Liver (tissue), 9 donors: ENCODE data around the gene FAM181B. TPM values are rescaled to one million over a fixed set of nuclear protein-coding genes. Genes with fewer than 3 reads are reported as not detected.

ENCODE experiments used
- DNase-seq: peaks from one replicate; pipeline ENCODE4 v3.0.0-alpha.2; 2017; ENCODE audit warnings: low spot score
- H3K27ac ChIP-seq, 2 donors: one replicate each; pipeline ENCODE4 v1.7.0; 2013; ENCODE audit warnings: inconsistent platforms in 2 of 2, low read length in 2 of 2, control low read depth in 1 of 2, low read depth in 1 of 2, mild to moderate bottlenecking in 1 of 2
- H3K27me3 ChIP-seq, 4 donors: one replicate each; pipeline versions ENCODE4 v1.6.1 to v1.7.0; 2013; ENCODE audit warnings: low read length in 3 of 4, inconsistent platforms in 1 of 4, mild to moderate bottlenecking in 1 of 4, moderate library complexity in 1 of 4; ENCODE audit not compliant: control insufficient read depth in 4 of 4, insufficient read depth in 4 of 4
- H3K36me3 ChIP-seq, 4 donors: one replicate each; pipeline versions ENCODE4 v1.6.1 to v1.7.0; 2013; ENCODE audit warnings: low read length in 3 of 4, mild to moderate bottlenecking in 3 of 4, low read depth in 1 of 4, moderate library complexity in 1 of 4; ENCODE audit not compliant: control insufficient read depth in 4 of 4, insufficient read depth in 3 of 4
- H3K4me1 ChIP-seq, 4 donors: one replicate each; pipeline versions ENCODE4 v1.6.1 to v1.7.0; 2013; ENCODE audit warnings: low read length in 3 of 4, mild to moderate bottlenecking in 3 of 4, moderate library complexity in 1 of 4; ENCODE audit not compliant: control insufficient read depth in 4 of 4, insufficient read depth in 4 of 4
- H3K4me3 ChIP-seq, 3 donors: one replicate each; pipeline versions ENCODE4 v1.6.1 to v1.7.0; 2013; ENCODE audit warnings: low read length in 3 of 3, control low read depth in 1 of 3, low read depth in 1 of 3, mild to moderate bottlenecking in 1 of 3
- H3K9ac ChIP-seq, 2 donors: one replicate each; pipeline ENCODE4 v1.7.0; 2013; ENCODE audit warnings: low read length in 2 of 2, mild to moderate bottlenecking in 2 of 2, moderate library complexity in 2 of 2, control low read depth in 1 of 2, low read depth in 1 of 2
- H3K9me3 ChIP-seq, 4 donors: one replicate each; pipeline versions ENCODE4 v1.6.1 to v1.7.0; 2013; ENCODE audit warnings: low read length in 3 of 4; ENCODE audit not compliant: control insufficient read depth in 4 of 4
- FOXA2 ChIP-seq: IDR thresholded peaks from 2 replicates; pipeline ENCODE4 v1.6.1; 2016; ENCODE audit warnings: antibody characterized with exemption
- GABPA ChIP-seq, 2 donors: IDR thresholded peaks in 1 of 2; conservative IDR thresholded peaks in 1 of 2; 2 replicates each; pipeline ENCODE4 v1.6.1; 2016; ENCODE audit warnings: antibody characterized with exemption in 2 of 2, mild to moderate bottlenecking in 1 of 2, moderate library complexity in 1 of 2
- HNF4A ChIP-seq, 2 donors: conservative IDR thresholded peaks; 2 replicates each; pipeline ENCODE4 v1.6.1; 2016; ENCODE audit warnings: antibody characterized with exemption in 2 of 2, mild to moderate bottlenecking in 2 of 2
- HNF4G ChIP-seq: IDR thresholded peaks from 2 replicates; pipeline ENCODE4 v1.6.1; 2016; ENCODE audit warnings: antibody characterized with exemption
- JUND ChIP-seq, 2 donors: IDR thresholded peaks; 2 replicates each; pipeline ENCODE4 v1.6.1; 2016; ENCODE audit warnings: antibody characterized with exemption in 2 of 2
- MAX ChIP-seq: IDR thresholded peaks from 2 replicates; pipeline ENCODE4 v1.6.1; 2016; ENCODE audit warnings: antibody characterized with exemption
- NR2F2 ChIP-seq: IDR thresholded peaks from 2 replicates; pipeline ENCODE4 v1.6.1; 2016; ENCODE audit warnings: antibody characterized with exemption
- RAD21 ChIP-seq, 2 donors: IDR thresholded peaks; 2 replicates each; pipeline ENCODE4 v1.6.1; 2016; ENCODE audit warnings: antibody characterized with exemption in 2 of 2, mild to moderate bottlenecking in 2 of 2
- REST ChIP-seq: IDR thresholded peaks from 2 replicates; pipeline ENCODE4 v1.6.1; 2016; ENCODE audit warnings: antibody characterized with exemption, mild to moderate bottlenecking
- RXRA ChIP-seq, 2 donors: IDR thresholded peaks; 2 replicates each; pipeline ENCODE4 v1.6.1; 2017 to 2018; ENCODE audit warnings: antibody characterized with exemption in 2 of 2, mild to moderate bottlenecking in 1 of 2
- SP1 ChIP-seq: IDR thresholded peaks from 2 replicates; pipeline ENCODE4 v1.6.1; 2018; ENCODE audit warnings: antibody characterized with exemption, mild to moderate bottlenecking
- TAF1 ChIP-seq: conservative IDR thresholded peaks from 2 replicates; pipeline ENCODE4 v1.6.1; 2016; ENCODE audit warnings: antibody characterized with exemption, mild to moderate bottlenecking
- WGBS: extraction: QIAGEN DNeasy Blood & Tissue Kit; methylation state at CpG from one replicate; pipeline ENCODE4 v1.1.7; 2013; 5-methylcytosine and 5-hydroxymethylcytosine counted together
- polyA plus RNA-seq, 2 donors: library from polyadenylated mRNA; stranded (reverse) in 1 of 2; unstranded in 1 of 2; fragments of 200-250 nt in 1 of 2; fragments of >200 nt in 1 of 2; fragmentation: Nextera tagmentation in 1 of 2; extraction: Ambion mirVana in 1 of 2; gene quantifications; one replicate each; pipeline versions ENCODE4 v1.2.1 to v1.2.3, GENCODE V29; 2013 to 2015
- total RNA-seq, 2 donors: library from RNA; depleted of rRNA; stranded (reverse); fragments of >200 nt; gene quantifications; one replicate each; pipeline ENCODE4 v1.2.3, GENCODE V29; 2014
- TF ChIP-seq, protein P1 (sequence below): fragments of 150-350 bp; IDR thresholded peaks from 2 replicates; pipeline ENCODE4 v1.5.1; 2017; ENCODE audit warnings: improper control_type of control experiment, low read depth, low read length; ENCODE audit not compliant: missing input control
- TF ChIP-seq, protein P2 (sequence below): IDR thresholded peaks from 2 replicates; pipeline ENCODE4 v1.6.1; 2016; ENCODE audit warnings: antibody characterized with exemption
- donor health status: healthy.
- donor health status: healthy.
- donor health status: healthy.
- donor health status: healthy.
- donor health status: healthy.

The FAM181B gene
- total and polyA plus RNA-seq, 4 donors = under 0.01 to 0.03 TPM; not detected in 2

DNA sequence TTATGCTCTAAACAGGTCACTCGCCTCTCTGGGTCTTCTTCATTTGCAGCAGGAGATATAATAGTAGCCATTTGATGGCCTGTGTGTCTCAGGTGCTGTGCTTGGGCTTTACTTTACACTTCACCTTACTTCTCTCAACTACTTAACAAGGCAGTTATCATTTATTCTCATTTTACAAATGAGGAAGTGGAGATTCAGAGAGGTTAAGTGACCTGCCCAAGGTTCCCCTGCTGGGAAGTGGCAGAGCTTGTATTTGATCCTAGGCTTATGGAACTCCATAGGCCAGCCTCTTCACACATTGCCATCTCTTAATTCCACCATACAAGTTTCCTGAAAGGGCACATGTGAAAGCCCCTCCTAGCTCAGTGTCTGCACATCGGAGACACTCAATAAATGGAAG lies 30.4 kb downstream of the FAM181B start:
- WGBS = 89% methylated on average over 2 of the region's 2 CpGs

DNA sequence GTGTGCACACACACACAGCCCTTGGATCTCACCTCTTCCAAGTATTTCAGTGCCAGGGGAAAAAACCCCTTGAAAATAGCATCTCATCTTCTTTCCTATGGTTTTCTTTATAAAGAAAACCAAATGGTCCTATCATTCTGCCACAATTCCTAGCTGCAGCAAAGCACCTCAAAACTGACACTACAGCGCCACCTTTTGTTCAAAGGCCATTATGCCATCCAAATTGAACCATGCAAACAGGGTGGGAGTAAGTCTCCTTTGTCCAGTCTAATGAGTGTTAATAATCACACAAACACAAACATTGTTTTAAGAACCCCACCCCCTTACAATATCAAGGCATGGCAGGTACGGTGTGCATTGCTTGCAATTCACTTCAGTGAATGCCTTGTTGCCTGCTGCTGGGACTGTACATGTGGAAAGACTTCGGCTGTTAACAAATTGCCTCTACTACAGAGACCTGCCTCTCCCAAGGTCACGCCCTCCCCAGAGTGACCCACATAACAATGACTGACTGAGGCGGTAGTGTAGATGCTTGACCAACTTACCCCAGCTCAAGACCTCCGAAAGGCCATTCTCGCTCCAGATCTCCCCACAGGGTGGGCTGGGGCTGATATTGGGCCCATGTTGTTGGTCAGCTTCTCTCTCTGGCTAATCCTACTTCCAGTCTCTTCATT lies 31.7 kb downstream of the FAM181B start:
- H3K4me3 ChIP-seq = no peak overlapping the region
- TF ChIP-seq HNF4A (conservative IDR thresholded peaks at IDR 0.05) = no peak
- TF ChIP-seq, protein P1, sequence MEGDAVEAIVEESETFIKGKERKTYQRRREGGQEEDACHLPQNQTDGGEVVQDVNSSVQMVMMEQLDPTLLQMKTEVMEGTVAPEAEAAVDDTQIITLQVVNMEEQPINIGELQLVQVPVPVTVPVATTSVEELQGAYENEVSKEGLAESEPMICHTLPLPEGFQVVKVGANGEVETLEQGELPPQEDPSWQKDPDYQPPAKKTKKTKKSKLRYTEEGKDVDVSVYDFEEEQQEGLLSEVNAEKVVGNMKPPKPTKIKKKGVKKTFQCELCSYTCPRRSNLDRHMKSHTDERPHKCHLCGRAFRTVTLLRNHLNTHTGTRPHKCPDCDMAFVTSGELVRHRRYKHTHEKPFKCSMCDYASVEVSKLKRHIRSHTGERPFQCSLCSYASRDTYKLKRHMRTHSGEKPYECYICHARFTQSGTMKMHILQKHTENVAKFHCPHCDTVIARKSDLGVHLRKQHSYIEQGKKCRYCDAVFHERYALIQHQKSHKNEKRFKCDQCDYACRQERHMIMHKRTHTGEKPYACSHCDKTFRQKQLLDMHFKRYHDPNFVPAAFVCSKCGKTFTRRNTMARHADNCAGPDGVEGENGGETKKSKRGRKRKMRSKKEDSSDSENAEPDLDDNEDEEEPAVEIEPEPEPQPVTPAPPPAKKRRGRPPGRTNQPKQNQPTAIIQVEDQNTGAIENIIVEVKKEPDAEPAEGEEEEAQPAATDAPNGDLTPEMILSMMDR = peak; percentile 18
- no peak for TF ChIP-seq MAX
- TF ChIP-seq RAD21 (IDR thresholded peaks at IDR 0.05) = peak; percentile 53 to 64
- TF ChIP-seq NR2F2 = no peak
- TF ChIP-seq REST = no peak
- TF ChIP-seq JUND (IDR thresholded peaks at IDR 0.05) = no peak
- no peak for TF ChIP-seq TAF1
- no peak for TF ChIP-seq FOXA2
- DNase-seq = no peak
- H3K27ac ChIP-seq = no peak overlapping the region
- WGBS = 50% methylated on average over 7 of the region's 7 CpGs
- no peaks in the 10 kb centered on the region for H3K4me1 ChIP-seq
- H3K36me3 ChIP-seq = no peaks in the 10 kb centered on the region
- no peaks in the 10 kb centered on the region for H3K27me3 ChIP-seq
- no peaks in the 10 kb centered on the region for H3K9me3 ChIP-seq
- H3K9ac ChIP-seq = no peak overlapping the region

More for the DNA sequence above, 30.4 kb downstream of the FAM181B start:
- Histone ChIP-seq H3K9me3 (no peaks in the 10 kb centered on the region), H3K4me3 (no peak overlapping the region), H3K27ac (no peak overlapping the region), H3K27me3 (no peaks in the 10 kb centered on the region), H3K9ac (no peak overlapping the region), H3K4me1 (no peaks in the 10 kb centered on the region), H3K36me3 (no peaks in the 10 kb centered on the region)
- no peak for TF ChIP-seq JUND (IDR thresholded peaks at IDR 0.05)
- no peak for TF ChIP-seq HNF4G
- TF ChIP-seq SP1 = no peak
- TF ChIP-seq, protein P2, sequence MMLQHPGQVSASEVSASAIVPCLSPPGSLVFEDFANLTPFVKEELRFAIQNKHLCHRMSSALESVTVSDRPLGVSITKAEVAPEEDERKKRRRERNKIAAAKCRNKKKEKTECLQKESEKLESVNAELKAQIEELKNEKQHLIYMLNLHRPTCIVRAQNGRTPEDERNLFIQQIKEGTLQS = no peak
- no peak for TF ChIP-seq RAD21 (IDR thresholded peaks at IDR 0.05)
- TF ChIP-seq RXRA (IDR thresholded peaks at IDR 0.05) = no peak
- TF ChIP-seq GABPA (IDR thresholded peaks at IDR 0.05 in 1 of 2, conservative IDR thresholded peaks at IDR 0.05 in 1 of 2) = no peak
- TF ChIP-seq MAX = no peak
- no peak for DNase-seq
